HFFc6 (cell line): Measurements from ENCODE around the gene ELOA. TPM values are rescaled to one million over a fixed set of nuclear protein-coding genes. Genes with fewer than 3 reads are reported as not detected.
"Not testable (repeated sequence)": the region's sequence is repeated elsewhere in the genome, so short reads cannot be mapped to it uniquely, and the experiment has no call there.

Source experiments
- DNase-seq: peaks from one replicate; pipeline ENCODE4 v3.0.0-alpha.2; 2018
- H3K27ac Mint-ChIP-seq: 2 replicates; pipeline ENCODE4 v1.8.0; 2020; ENCODE audit warnings: mild to moderate bottlenecking, mixed read lengths
- H3K27me3 Mint-ChIP-seq: 2 replicates; pipeline ENCODE4 v1.8.0; 2021; ENCODE audit warnings: mild to moderate bottlenecking, moderate library complexity, mixed read lengths; ENCODE audit not compliant: insufficient read depth
- H3K36me3 Mint-ChIP-seq: 2 replicates; pipeline ENCODE4 v1.8.0; 2021; ENCODE audit warnings: low read depth, mixed read lengths
- H3K4me1 Mint-ChIP-seq: 2 replicates; pipeline ENCODE4 v1.8.0; 2020; ENCODE audit warnings: low read depth, mixed read lengths
- H3K4me3 Mint-ChIP-seq: 2 replicates; pipeline ENCODE4 v1.8.0; 2020; ENCODE audit warnings: mild to moderate bottlenecking, moderate library complexity, mixed read lengths
- H3K9me3 Mint-ChIP-seq: 2 replicates; pipeline ENCODE4 v1.8.0; 2020; ENCODE audit warnings: mild to moderate bottlenecking, mixed read lengths
- CTCF ChIP-seq: fragments of 200-600 bp; sonication (generic); IDR thresholded peaks from 2 replicates; pipeline ENCODE4 v1.5.0; 2021; ENCODE audit warnings: antibody characterized with exemption, mild to moderate bottlenecking
- total RNA-seq, 6 experiments: library from RNA; stranded (reverse); fragmentation: NEBNext Ultra II Directional; extraction: Animal tissue kit (Norgen Biotek cat#: 25700); gene quantifications; 2 replicates in 1 of 6; 3 replicates in 5 of 6; pipeline ENCODE4 v1.2.3, GENCODE V29; 2021

ELOA gene
- total RNA-seq, 6 experiments from 2014 or later: 55.5 to 72.6 (median 59.9) TPM

DNA sequence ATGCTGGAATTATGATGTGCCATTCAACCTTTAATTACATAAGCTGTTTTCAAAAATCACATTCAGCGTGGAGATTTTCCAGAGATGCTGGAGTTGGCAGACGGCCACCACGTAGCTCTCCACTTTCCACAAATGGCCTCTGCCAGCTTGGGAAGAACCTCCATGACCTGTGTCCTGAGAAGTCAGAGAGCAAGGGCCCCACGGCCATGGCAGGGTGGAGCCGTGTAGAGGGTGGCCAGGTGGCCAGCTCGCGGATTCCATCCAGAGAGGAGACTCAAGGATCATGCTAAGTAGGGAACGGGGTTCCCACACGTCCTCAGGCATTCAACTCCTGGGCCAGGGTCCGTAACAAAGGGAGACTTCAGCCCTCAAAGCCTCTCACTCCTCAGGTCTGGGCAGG lies 58.6 kb downstream of the ELOA start:
- H3K27me3 Mint-ChIP-seq: peaks cover 4% of the 10 kb centered on the region
- no peak for DNase-seq
- peaks cover 17% of the 10 kb centered on the region for H3K4me1 Mint-ChIP-seq
- no peak for TF ChIP-seq CTCF
- H3K9me3 Mint-ChIP-seq: no peaks in the 10 kb centered on the region
- H3K27ac Mint-ChIP-seq: no peak overlapping the region
- H3K36me3 Mint-ChIP-seq: no peaks in the 10 kb centered on the region; the same call in 1 of the 2 replicates
- H3K4me3 Mint-ChIP-seq: peak overlapping the region; percentile 32; the same call in 1 of the 2 replicates

DNA sequence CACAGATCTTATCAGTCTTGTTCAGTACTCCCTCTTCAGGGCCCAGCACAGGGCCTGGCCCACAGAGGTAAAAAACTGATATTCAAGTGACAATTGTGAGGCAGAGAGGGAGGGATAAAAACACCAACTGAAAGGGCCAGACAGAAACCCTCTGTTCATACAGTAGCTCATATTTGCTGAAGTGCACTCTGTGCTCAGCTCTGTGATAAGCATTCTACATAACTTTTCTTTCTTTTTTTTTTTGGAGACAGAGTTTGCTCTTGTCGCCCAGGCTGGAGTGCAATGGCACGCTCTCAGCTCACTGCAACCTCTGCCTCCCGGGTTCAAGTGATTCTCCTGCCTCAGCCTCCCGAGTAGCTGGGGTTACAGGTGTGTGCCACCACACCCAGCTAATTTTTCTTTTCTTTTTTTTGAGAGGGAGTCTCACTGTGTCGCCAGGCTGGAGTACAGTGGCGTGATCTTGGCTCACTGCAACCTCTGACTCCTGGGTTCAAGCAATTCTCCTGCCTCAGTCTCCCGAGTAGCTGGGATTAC lies 59.6 kb downstream of the ELOA start:
- H3K27me3 Mint-ChIP-seq, DNase-seq, H3K36me3 Mint-ChIP-seq, H3K27ac Mint-ChIP-seq, H3K4me3 Mint-ChIP-seq, H3K9me3 Mint-ChIP-seq: not testable (repeated sequence)
- peaks cover 23% of the 10 kb centered on the region for H3K4me1 Mint-ChIP-seq

GRCh38 chr1:23803674-23804073 lies 60.4 kb downstream of the ELOA start:
- no peak for DNase-seq
- H3K27me3 Mint-ChIP-seq: peaks cover 4% of the 10 kb centered on the region
- no peaks in the 10 kb centered on the region for H3K9me3 Mint-ChIP-seq
- no peaks in the 10 kb centered on the region for H3K36me3 Mint-ChIP-seq
- H3K4me3 Mint-ChIP-seq: no peak overlapping the region
- peaks cover 23% of the 10 kb centered on the region for H3K4me1 Mint-ChIP-seq
- H3K27ac Mint-ChIP-seq: no peak overlapping the region
- no peak for TF ChIP-seq CTCF

- Mint-ChIP-seq H3K36me3 (no peaks in the 10 kb centered on the region), H3K27ac (no peak overlapping the region), H3K4me1 (peaks cover 19% of the 10 kb centered on the region), H3K4me3 (no peak overlapping the region), H3K9me3 (no peaks in the 10 kb centered on the region), H3K27me3 (peaks cover 4% of the 10 kb centered on the region)
- peak; percentile 63 for TF ChIP-seq CTCF
- DNase-seq: no peak
These were observed 61.0 kb downstream of the ELOA start for GRCh38 chr1:23804183-23804835.

DNA sequence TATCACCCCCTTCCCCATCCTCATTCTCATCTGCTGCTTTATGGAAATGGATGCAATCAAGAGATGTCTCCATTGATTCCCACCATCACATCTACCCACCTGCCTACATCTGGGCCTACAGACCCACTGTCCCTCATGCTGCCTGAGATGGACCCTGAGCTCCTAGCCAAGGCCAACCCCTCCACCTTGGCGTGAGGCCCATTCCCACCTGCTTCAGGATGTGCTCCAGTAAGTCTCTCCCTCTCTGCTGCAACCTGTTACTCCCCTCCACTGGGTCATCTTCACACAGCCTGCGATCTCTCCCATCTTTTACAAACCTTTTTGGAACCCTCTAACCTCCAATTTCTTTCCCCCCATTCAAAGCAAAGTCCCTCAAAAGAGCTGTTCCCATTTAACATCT lies 61.8 kb downstream of the ELOA start:
- H3K4me1 Mint-ChIP-seq: peaks cover 12% of the 10 kb centered on the region
- H3K4me3 Mint-ChIP-seq: no peak overlapping the region
- no peaks in the 10 kb centered on the region for H3K36me3 Mint-ChIP-seq
- no peak for TF ChIP-seq CTCF
- H3K27ac Mint-ChIP-seq: no peak overlapping the region
- no peak for DNase-seq
- H3K9me3 Mint-ChIP-seq: no peaks in the 10 kb centered on the region
- peaks cover 4% of the 10 kb centered on the region for H3K27me3 Mint-ChIP-seq

GRCh38 chr1:23806280-23806679 lies 63.0 kb downstream of the ELOA start:
- peaks cover 15% of the 10 kb centered on the region for H3K4me1 Mint-ChIP-seq
- H3K27ac Mint-ChIP-seq: no peak overlapping the region
- no peak for TF ChIP-seq CTCF
- no peak overlapping the region for H3K4me3 Mint-ChIP-seq
- H3K9me3 Mint-ChIP-seq: no peaks in the 10 kb centered on the region
- DNase-seq: no peak
- H3K27me3 Mint-ChIP-seq: peaks cover 1% of the 10 kb centered on the region
- no peaks in the 10 kb centered on the region for H3K36me3 Mint-ChIP-seq
